Lower lobe of right lung (tissue), 2 donors: ENCODE measurements around the gene SYNE4. TPM values are rescaled to one million over a fixed set of nuclear protein-coding genes. Genes with fewer than 3 reads are reported as not detected.
"Not testable (repeated sequence)": the region's sequence is repeated elsewhere in the genome, so short reads cannot be mapped to it uniquely, and the experiment has no call there.

Experiments
- ATAC-seq, 2 donors: fragments of 200-7000 bp; cut with Tn5 transposase; one replicate each; pipeline ENCODE4 v1.9.1; 2020 to 2022; ENCODE audit warnings: mild to moderate bottlenecking in 2 of 2, moderate library complexity in 2 of 2
- DNase-seq: peaks from one replicate; pipeline ENCODE4 v3.0.0-alpha.2; 2020
- H3K27ac ChIP-seq: fragments of 200-600 bp; one replicate; pipeline ENCODE4 v1.8.0; 2022
- H3K27me3 ChIP-seq: fragments of 200-600 bp; one replicate; pipeline ENCODE4 v1.8.0; 2022; ENCODE audit warnings: low read depth
- H3K36me3 ChIP-seq: fragments of 200-600 bp; one replicate; pipeline ENCODE4 v1.8.0; 2022; ENCODE audit warnings: mild to moderate bottlenecking
- H3K4me1 ChIP-seq: fragments of 200-600 bp; one replicate; pipeline ENCODE4 v1.8.0; 2022
- H3K4me3 ChIP-seq: fragments of 200-600 bp; one replicate; pipeline ENCODE4 v1.8.0; 2022; ENCODE audit warnings: mild to moderate bottlenecking
- H3K9me3 ChIP-seq: fragments of 200-600 bp; one replicate; pipeline ENCODE4 v1.8.0; 2022
- intact Hi-C: fragments of 100-400 bp; cut with DNase I; formaldehyde crosslinking; loops from one replicate; pipeline ENCODE4 v1.11.0; 2022
- total RNA-seq: library from RNA; stranded (reverse); fragmentation: NEBNext Ultra II Directional; extraction: Animal tissue kit (Norgen Biotek cat#: 25700); gene quantifications from one replicate; pipeline ENCODE4 v1.2.1, GENCODE V29; 2021
- TF ChIP-seq, protein P1 (sequence below): fragments of 200-600 bp; IDR thresholded peaks from one replicate; pipeline ENCODE4 v1.8.0; 2022; ENCODE audit warnings: antibody characterized with exemption, mild to moderate bottlenecking
- donor health status: DM: no; HTN: yes; CAD: no; lungs with severe emphysema.

The SYNE4 gene
- total RNA-seq, 1 donor from 2014 or later: 8.9 TPM

DNA sequence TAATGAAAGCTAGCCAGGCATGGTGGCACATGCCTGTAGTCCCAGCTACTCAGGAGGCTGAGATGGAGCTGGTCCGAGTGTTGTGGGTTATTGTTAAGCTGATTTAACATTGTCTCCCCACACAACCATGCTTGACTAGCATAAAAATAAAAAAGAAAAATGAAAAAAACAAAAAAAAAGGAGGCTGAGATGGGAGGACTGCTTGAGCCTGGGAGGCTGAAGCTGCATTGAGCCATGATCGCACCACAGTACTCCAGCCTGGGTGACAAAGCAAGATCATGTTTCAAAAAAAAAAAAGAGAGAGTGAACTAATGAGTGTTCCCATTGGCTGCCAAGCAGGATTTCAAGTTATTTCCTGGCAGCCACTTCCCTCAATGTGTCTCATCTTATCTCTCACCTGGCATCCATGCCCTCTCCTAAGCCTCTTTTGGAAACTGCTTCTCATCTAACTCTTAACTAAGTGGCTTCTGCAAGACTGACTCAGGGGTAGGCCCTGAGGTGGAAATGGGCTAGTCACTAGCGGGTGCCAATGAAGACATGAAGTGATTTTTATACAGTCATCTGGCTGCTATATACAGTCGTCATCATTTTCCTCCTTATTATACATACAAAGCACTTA lies 40.6 kb upstream of the SYNE4 start:
- H3K36me3 ChIP-seq: no peaks in the 10 kb centered on the region
- TF ChIP-seq, protein P1, sequence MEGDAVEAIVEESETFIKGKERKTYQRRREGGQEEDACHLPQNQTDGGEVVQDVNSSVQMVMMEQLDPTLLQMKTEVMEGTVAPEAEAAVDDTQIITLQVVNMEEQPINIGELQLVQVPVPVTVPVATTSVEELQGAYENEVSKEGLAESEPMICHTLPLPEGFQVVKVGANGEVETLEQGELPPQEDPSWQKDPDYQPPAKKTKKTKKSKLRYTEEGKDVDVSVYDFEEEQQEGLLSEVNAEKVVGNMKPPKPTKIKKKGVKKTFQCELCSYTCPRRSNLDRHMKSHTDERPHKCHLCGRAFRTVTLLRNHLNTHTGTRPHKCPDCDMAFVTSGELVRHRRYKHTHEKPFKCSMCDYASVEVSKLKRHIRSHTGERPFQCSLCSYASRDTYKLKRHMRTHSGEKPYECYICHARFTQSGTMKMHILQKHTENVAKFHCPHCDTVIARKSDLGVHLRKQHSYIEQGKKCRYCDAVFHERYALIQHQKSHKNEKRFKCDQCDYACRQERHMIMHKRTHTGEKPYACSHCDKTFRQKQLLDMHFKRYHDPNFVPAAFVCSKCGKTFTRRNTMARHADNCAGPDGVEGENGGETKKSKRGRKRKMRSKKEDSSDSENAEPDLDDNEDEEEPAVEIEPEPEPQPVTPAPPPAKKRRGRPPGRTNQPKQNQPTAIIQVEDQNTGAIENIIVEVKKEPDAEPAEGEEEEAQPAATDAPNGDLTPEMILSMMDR: no peak
- H3K27me3 ChIP-seq: no peaks in the 10 kb centered on the region
- peaks cover 9% of the 10 kb centered on the region for H3K4me1 ChIP-seq
- DNase-seq (no peak), ATAC-seq (no peak)
- no peaks in the 10 kb centered on the region for H3K9me3 ChIP-seq
- H3K27ac ChIP-seq: no peak overlapping the region
- no peak overlapping the region for H3K4me3 ChIP-seq
- intact Hi-C loops: no loop called here

DNA sequence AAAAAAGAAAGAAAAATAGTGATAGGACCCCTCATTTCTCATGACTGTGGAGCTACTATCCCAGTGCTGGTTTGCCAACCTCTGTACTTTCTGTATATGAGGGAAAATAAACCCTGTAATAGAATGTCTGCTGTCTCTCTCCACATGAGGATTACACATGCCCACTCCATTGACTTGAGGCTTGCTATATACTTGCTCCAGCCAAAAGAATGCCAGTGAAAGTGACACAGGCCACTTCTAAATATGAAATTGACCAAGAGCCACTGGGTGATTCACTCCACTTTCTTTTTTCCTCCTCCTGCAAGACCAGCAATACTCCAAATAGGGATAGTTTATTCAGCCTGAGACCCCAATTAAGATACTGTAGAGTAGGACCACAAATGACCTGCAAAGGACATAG lies 39.2 kb upstream of the SYNE4 start:
- TF ChIP-seq, protein P1: no peak
- H3K9me3 ChIP-seq: no peaks in the 10 kb centered on the region
- H3K4me3 ChIP-seq: no peak overlapping the region
- H3K4me1 ChIP-seq: peaks cover 2% of the 10 kb centered on the region
- H3K36me3 ChIP-seq: no peaks in the 10 kb centered on the region
- DNase-seq: no peak
- intact Hi-C loops: no loop called here
- H3K27me3 ChIP-seq: no peaks in the 10 kb centered on the region
- ATAC-seq: no peak
- H3K27ac ChIP-seq: no peak overlapping the region

DNA sequence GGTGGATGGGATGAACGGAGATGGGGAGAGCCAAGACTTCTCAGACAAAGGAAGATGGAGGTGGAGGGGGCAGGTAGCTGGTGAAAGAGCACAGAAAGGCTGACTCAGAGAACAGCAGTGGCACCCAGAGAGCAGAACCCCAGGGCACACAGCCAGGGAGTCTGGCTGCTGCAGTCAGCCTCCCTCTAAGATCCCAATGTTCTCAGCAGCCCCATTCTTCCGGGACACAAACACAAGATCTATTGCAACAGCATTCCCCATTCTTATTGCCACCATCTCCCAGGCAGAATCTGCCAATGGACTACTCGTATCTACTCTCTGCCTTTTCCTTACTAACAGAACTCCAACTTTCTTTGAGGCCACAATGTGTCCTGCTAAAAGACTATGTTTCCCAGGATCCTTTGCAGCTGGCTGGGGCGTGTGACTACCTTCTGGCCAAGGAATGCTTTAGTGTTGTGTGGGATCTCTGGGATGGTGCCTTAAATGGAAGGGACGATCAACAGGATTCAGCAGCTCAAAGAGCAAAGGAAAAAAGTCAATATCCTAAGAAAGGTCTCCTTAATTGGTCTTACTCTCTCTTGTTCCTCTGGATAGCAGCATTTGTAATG lies 37.9 kb upstream of the SYNE4 start:
- ATAC-seq (no peak), DNase-seq (no peak)
- Histone ChIP-seq H3K36me3 (no peaks in the 10 kb centered on the region), H3K27ac (no peak overlapping the region), H3K4me1 (no peaks in the 10 kb centered on the region), H3K27me3 (no peaks in the 10 kb centered on the region), H3K9me3 (no peaks in the 10 kb centered on the region), H3K4me3 (no peak overlapping the region)
- intact Hi-C loops: no loop called here
- TF ChIP-seq, protein P1: no peak

DNA sequence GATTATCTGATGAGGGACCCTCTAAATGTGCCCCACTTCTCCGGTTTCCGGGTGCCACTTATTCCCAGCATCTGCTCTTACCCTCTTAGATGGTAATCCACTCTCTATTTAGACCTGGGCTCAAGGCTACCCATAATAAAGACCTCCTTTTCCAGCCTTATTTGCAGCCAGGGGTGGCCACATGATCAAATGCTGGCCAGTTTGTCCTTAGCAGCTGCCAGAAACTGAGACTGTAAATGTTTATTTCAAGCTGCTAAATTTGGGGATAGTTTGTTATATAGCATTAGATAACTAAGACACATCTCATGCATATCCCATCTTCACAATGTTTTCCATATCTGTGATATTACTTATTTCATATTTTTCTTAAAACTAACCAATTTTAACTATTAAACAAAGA lies 35.3 kb upstream of the SYNE4 start:
- Histone ChIP-seq H3K36me3 (peaks cover 9% of the 10 kb centered on the region), H3K9me3 (no peaks in the 10 kb centered on the region), H3K27ac (no peak overlapping the region), H3K4me3 (no peak overlapping the region), H3K4me1 (no peaks in the 10 kb centered on the region), H3K27me3 (no peaks in the 10 kb centered on the region)
- intact Hi-C loops: no loop called here
- TF ChIP-seq, protein P1: no peak
- no peak for ATAC-seq
- no peak for DNase-seq

DNA sequence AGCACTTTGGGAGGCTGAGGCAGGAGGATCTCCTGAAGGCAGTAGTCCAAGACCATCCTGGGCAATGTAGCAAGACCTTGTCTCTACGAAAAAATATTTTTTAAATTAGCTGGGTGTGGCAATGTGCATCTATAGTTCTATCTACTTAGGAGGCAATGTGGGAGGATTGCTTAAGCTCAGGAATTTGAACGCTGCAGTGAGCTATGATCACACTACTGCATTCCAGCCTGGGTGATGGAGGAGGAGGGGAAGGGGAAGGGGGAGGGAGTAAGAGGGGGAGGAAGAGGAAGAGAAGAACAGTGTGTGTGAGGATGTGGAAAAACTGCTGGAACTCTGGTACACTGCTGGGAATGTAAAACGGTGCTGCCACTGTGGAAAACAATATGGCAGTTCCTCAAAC lies 33.2 kb upstream of the SYNE4 start:
- H3K36me3 ChIP-seq: peaks cover 18% of the 10 kb centered on the region
- H3K27me3 ChIP-seq: no peaks in the 10 kb centered on the region
- H3K4me3 ChIP-seq: no peak overlapping the region
- intact Hi-C loops: no loop called here
- H3K9me3 ChIP-seq: no peaks in the 10 kb centered on the region
- TF ChIP-seq, protein P1: no peak
- ATAC-seq (peak; percentile 70 to 75), DNase-seq (no peak)
- no peaks in the 10 kb centered on the region for H3K4me1 ChIP-seq
- peak overlapping the region; percentile 36 for H3K27ac ChIP-seq

DNA sequence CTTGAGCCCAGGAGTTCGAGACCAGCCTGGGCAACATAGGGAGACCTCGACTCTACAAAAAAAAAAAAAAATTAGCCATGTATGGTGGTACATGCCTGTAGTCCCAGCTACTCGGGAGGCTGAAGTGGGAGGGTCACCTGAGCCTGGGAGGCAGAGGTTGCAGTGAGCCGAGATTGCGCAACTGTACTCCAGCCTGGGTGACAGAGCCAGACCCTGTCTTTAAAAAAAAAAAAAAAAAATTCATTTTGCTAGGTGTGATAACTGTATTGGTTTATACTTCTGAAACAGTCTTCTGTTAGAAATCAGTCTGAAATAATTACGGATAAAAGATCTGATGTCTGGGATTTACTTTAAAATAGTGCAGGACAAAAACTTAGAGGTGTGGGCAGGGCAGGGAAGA lies 32.5 kb upstream of the SYNE4 start:
- not testable (repeated sequence) for ATAC-seq, H3K27me3 ChIP-seq

More for the DNA sequence above, 32.5 kb upstream of the SYNE4 start:
- DNase-seq, H3K4me1 ChIP-seq, H3K4me3 ChIP-seq, intact Hi-C loops, H3K9me3 ChIP-seq: not testable (repeated sequence)
- Histone ChIP-seq H3K36me3 (peaks cover 18% of the 10 kb centered on the region), H3K27ac (peak overlapping the region; percentile 36)
